Measurements from ENCODE around the gene AFTPH.

AFTPH gene

GRCh38 chr2:64615192-64615763, 91.2 kb downstream of the AFTPH start:
- no peak for DNase-seq

GRCh38 chr2:64615844-64616536, 91.9 kb downstream of the AFTPH start:
- no peak for DNase-seq

- DNase-seq: no peak
Observed at GRCh38 chr2:64617631-64618151, 93.6 kb downstream of the AFTPH start.

- DNase-seq: no peak
Observed at GRCh38 chr2:64620661-64621060, 96.5 kb downstream of the AFTPH start.

- no peak for DNase-seq
Observed at GRCh38 chr2:64622443-64623241, 98.5 kb downstream of the AFTPH start.

DNA sequence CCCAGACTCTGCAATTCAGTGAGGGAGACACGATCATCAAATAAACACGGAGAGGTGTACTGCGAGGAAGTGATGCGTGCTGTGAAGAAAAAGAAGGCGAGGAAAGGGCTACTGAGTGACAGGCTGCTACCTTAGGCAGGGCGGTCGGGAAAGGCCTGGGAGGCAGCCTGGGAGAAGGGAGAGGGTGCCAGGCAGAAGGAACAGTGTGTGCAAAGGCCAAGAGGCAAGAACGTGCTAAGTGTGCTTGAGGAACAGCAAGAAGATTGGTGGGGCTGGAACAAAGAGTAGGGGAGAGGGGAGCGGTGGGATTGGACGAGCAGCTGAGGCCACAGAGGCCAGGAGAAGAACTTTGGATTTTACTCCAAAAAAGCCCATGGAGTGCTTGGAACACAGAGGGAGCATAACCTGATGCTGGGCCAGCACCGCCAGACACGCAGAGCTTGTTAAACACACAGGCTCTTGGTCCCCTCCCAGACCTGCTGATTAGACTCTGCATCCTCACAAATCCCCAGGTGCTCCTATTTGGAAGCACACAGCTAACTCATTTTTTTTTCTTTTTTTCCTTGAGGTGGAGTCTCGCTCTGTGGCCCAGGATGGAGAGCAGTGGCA, 99.2 kb downstream of the AFTPH start:
- no peak for DNase-seq

DNA sequence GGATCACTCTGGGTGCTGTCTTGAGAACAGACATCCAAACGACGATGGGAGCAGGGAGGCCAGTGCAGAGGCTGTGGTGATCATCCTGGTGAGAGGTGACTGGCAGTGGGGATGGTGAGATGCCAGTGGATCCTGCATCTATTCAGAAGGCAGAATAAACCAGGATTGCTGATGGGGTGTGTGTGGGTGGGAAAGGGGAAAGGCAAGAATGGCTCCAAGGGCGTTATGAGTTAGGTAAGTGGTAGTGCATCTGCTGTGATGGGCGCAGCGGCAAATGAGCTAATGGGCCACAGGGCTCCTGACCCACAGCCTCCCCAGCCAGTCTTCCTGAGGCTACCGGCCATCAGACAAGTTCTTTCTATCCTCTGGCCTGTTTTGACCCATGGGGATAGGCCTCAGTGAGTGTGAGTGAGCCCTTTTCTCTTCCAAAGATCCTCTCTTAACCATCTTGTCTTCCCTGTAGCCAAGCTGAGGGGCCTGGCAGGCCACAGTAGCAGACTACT, 100.0 kb downstream of the AFTPH start:
- DNase-seq: no peak

DNA sequence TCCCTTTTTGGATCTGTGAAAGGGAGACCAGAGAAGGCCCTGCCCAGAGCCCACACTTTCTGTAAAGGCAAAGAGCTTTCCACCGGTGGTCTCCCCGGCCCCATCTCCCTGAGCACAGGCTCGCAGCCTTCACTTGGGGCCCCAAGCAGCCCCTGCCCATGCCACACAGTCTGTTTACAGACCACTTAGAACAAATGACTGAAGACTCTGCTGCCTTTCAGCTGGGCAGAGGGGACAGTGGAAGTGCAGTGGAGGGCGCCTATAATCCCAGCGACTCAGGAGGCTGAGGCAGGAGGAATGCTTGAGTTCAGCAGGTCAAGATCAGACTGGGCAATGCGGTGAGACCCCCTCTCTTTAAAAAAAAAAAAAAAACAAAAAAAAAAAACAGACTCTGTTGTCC, 100.7 kb downstream of the AFTPH start:
- no peak for DNase-seq

DNA sequence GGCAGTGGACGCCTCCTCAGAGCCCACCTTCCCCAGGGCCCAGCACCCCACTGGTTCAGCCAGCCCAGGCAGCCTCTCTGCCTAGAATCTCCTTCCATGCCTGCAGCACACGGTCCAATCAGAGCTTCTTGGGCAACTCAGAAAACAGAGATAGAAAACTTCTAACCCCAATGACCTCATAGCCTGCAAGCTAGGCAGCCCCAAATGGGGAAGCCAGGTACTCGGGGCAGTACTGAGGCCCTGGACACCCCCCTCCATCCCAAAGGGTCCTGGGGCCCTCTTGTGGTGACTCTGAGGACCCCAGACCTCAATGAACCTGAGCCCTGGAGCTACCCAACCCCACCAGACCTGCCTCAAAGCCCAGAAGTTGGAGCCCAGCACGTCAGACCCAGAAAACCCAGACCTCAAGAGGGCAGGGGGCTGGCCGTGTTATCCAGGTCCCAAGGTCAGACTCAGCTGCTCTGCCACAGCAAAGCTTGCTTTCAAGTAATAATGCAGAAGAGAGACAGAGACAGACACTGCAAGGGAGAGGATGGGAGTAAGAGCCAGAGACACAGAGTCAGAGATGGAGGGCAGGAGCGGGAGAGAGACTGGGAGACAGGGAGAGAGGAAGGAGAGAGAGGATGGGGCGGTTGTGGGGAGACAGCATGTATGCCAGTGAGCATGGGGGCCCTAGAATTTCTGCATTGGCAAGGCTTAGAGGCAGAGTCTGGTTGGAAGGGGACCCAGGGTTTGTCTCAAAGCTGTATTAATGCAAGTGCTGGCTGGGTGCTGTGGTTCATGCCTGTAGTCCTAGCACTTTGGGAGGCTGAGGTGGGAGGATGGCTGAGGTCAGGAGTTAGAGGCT, 101.4 kb downstream of the AFTPH start:
- DNase-seq: no peak

DNA sequence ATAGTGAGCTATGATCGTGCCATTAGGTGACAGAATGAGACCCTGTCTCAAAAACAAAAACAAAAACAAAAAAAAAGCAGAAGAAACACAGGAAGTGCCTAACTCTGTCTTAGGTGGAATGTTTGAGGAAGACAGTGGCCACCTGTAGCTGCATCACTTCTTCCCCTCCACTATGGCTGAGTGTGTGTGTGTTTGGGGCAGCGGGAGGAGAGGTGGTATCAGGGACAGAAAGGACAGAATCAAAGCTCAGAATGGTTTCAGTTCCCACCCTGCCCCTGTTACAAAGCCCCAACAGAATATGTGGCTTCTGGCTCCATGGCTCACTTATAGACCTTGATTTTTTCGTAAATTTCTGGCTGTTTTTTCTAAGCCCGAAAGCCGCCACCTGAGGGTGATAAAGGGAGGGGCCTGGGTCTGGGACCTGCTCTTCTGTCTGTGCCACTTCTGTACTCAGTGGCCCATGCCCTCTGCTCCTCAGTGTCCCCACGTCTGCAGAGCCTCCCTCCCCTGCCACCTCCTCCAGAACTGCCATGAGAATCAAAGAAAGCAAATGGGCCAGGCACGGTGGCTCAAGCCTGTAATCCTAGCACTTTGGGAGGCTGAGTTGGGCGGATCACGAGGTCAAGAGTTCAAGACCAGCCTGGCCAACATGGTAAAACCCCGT, 102.2 kb downstream of the AFTPH start:
- no peak for DNase-seq

GRCh38 chr2:64626963-64627760, 103.0 kb downstream of the AFTPH start:
- no peak for DNase-seq

DNA sequence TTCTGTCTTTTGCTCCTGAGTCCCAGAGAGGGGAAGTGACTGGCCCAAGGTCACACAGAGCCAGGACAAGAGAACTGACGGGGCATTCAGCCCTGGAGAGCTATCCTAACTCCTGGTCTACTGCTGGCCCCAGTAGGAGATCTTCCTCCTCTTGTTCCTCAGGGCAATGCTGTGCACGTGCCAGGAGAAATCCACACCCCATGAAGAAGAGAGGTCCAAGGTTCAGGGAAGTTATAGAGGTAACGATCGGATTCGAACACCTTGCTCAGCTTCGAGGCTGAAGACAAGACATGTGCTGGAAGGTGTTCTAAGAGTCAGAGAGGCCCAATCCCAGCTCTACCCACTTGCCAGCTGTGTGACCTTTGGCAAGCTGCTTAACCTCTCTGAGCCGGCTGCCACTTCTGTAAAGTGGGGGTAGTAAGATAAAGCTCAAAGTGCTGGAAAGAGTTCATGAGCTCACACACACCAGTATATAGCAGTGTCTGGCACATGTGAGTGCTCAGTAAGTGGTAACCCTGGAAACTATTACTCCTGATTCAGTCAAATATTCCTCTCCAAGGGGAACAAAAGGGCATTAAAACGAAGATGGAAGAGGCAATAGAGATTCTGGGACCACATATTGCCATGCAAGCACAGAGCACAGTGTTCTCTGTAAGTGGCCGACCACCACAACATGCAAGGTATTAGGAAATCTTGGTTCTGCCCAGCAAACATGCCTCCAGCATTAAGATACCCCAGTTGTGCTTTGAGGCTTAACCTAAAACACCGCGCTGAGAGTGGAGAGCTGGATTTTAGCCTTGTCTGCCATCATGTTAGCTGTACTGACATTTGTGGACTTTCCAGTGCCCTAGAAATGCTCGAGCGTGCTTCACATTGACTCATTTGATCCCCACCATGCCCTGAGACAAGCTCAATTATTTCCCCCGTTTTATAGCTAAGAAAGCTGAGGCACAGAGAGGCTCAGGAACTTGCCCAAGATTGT, 104.0 kb downstream of the AFTPH start:
- DNase-seq: no peak

- DNase-seq: no peak
Observed at GRCh38 chr2:64629329-64629781, 105.2 kb downstream of the AFTPH start.

- DNase-seq: no peak
Observed at GRCh38 chr2:64629875-64630274, 105.7 kb downstream of the AFTPH start.

- no peak for DNase-seq
Observed at GRCh38 chr2:64630752-64631151, 106.6 kb downstream of the AFTPH start.

DNA sequence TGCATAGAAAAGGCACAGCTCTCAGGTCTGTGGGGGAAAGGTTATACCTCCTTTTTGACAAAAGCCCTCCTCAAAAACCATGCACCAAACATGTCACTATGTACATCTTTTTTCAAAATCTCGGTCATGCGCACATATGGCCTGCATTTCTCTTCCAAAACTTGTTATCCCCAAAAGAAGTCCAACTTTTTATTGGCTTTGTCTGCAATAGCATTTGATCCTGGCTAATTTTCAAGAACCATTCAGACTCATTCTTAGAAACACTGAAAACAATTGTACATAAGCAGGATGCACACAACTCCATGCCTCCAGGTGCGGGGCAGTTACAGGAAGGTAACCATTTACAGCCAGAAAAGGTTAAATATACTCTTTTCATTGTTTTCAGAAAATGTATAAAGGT, 107.6 kb downstream of the AFTPH start:
- no peak for DNase-seq

DNA sequence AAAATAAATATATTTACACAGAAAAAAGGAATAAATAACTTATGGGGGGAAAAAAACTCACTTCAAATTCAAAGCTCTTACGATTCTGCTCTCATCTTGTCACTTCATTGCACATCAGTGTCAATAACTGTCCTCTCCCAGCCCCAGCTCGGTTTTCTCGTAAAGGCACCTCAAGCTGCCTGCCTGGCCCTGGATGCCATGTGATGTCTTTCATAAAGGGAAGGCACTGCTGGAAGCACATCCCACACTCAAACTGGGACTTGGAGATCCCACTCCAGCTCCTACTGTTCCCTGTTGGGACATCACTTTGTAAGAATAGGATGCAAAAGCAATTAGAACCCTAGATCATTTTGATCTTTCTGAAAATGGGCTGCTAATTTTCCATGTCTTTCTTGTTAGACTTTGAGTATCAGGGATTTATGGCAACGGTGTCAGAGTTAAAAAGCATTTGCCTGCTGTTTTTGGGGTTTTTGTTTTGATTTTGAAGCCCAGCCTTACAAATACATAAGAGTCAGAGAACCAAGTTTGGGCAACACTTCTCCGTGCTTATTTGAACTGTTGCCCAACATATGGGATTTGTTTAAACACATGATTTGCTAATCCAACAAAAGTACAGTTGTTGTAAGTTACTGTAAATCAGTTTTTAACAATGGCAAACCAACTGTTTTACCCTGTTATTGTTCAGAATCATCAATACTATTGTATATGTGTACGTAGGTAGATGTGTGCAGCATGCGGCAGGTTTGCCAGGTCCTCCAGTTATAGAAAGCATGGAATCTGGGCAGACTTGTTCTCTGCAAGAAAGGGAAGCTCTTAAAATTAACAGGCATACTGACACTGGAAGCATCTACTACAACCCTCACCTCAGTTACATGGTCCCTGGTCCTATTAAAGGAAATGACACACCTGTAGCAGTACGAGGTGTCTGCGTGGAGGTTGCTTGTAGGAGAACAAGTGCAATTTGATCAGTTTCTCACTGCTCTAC, 109.0 kb downstream of the AFTPH start:
- no peak for DNase-seq

Measured in activated CD4-positive, CD25-positive, alpha-beta regulatory T cell treated with anti-CD3 and anti-CD28 coated beads, Interleukin-2, amount 50 U/mL, for 72 hours (primary cell).